ENCODE data around the gene DLG2. TPM values are rescaled to one million over a fixed set of nuclear protein-coding genes. Genes with fewer than 3 reads are reported as not detected.

DLG2 gene
- total and polyA plus RNA-seq, 2 of the 4 experiments (the other 2 are of a cell fraction) = 0.31 to 0.36 TPM

GRCh38 chr11:83819931-83820549 lies 1807.1 kb downstream of the DLG2 start:
- no TSS peak for BruUV-seq (replicated peaks)
- Histone ChIP-seq H3K4me1 (ENCODE audit: control insufficient read depth, insufficient read depth, low read length) (peaks cover 3% of the 10 kb centered on the region), H3K27ac (ENCODE audit: insufficient read depth, low read length) (no peak overlapping the region), H3K4me3 (ENCODE audit: insufficient read depth, low read depth, low read length) (no peak overlapping the region), H2BK20ac (ENCODE audit: low read depth, low read length) (no peak overlapping the region), H3K23ac (ENCODE audit: low read depth, low read length) (no peak overlapping the region), H3K14ac (replicated peaks; ENCODE audit: low read depth, low read length) (no peak overlapping the region), H2BK15ac (ENCODE audit: low read depth, low read length) (no peak overlapping the region), H4K20me1 (ENCODE audit: insufficient read depth, low read length) (no peaks in the 10 kb centered on the region), H3K9ac (ENCODE audit: low read depth, low read length) (no peak overlapping the region), H3K79me1 (ENCODE audit: low read depth in 1 of 2, low read length in 2 of 2) (no peaks in the 10 kb centered on the region), H2AK5ac (ENCODE audit: low read depth, low read length) (no peak overlapping the region), H4K8ac (ENCODE audit: low read depth in 2 of 2, low read length in 2 of 2) (no peak overlapping the region), H3K4me2 (ENCODE audit: low read depth, low read length) (no peak overlapping the region), H3K9me3 (ENCODE audit: control insufficient read depth, insufficient read depth, low read length) (no peaks in the 10 kb centered on the region), H2BK5ac (ENCODE audit: low read depth, low read length, poor library complexity, severe bottlenecking) (no peak overlapping the region), H3K36me3 (ENCODE audit: control insufficient read depth, insufficient read depth, low read length) (no peaks in the 10 kb centered on the region), H2AFZ (replicated peaks; ENCODE audit: low read length, poor library complexity) (no peak overlapping the region), H3K27me3 (ENCODE audit: control insufficient read depth, insufficient read depth, low read length) (no peaks in the 10 kb centered on the region), H4K91ac (ENCODE audit: insufficient read depth, low read depth, low read length) (no peak overlapping the region), H3K4ac (ENCODE audit: low read depth, low read length) (no peak overlapping the region), H3K9me1 (ENCODE audit: insufficient read depth, low read length) (peaks cover 7% of the 10 kb centered on the region), H3K18ac (ENCODE audit: low read depth, low read length) (no peak overlapping the region), H4K5ac (ENCODE audit: low read depth, low read length) (no peak overlapping the region), H3K56ac (ENCODE audit: extremely low read depth, insufficient read depth, low read length) (no peak overlapping the region), H2BK120ac (ENCODE audit: low read depth, low read length) (no peak overlapping the region), H2AK9ac (replicated peaks; ENCODE audit: low read depth, low read length, poor library complexity) (no peak overlapping the region)
- peak; percentile 79 for DNase-seq
- POLR2A ChIA-PET (ENCODE audit: unreplicated experiment) = no interaction called here
- CTCF ChIA-PET = interaction anchor here (0.6 to 1.2 kb wide), 8 partner anchors 16 to 1097 kb away, joined by 3 to 7 read pairs (median 3); no protein-coding TSS in a partner anchor
- intact Hi-C loops (cut with micrococcal nuclease) (loop anchor here (1.0 to 5.0 kb wide), 9 partner anchors 299 to 1138 kb away; partner anchors contain the start of gene ANKRD42), in situ Hi-C loops (cut with MboI; ENCODE audit: low sequenced_read_pairs) (loop anchor here (5.0 to 25.0 kb wide), 4 partner anchors 295 to 1133 kb away; partner anchors contain the start of genes DDIAS and PRCP), dilution Hi-C loops (cut with HindIII; ENCODE audit: low sequenced_read_pairs, unreplicated experiment) (no loop called here)
- ATAC-seq (ENCODE audit: low read depth) = no peak
- WGBS, 2 experiments (ENCODE audit: extremely low coverage in 2 of 2, insufficient read length in 1 of 2) = no CpG with 5 or more reads among the region's 2 CpGs
- TF ChIP-seq SMC3 (IDR thresholded peaks at IDR 0.05; ENCODE audit: low read depth, low read length) (peak; percentile 62), CTCF (conservative IDR thresholded peaks at IDR 0.05; ENCODE audit: low read depth, low read length) (peak; percentile 87), RAD21 (IDR thresholded peaks at IDR 0.05; ENCODE audit: low read length) (peak; percentile 87), ELK1 (IDR thresholded peaks at IDR 0.05; ENCODE audit: borderline replicate concordance, low read depth, low read length) (no peak)

All from IMR-90 (cell line).